Calu3 (cell line): ENCODE data around the gene TMEM72. TPM values are rescaled to one million over a fixed set of nuclear protein-coding genes. Genes with fewer than 3 reads are reported as not detected.

Experiments
- BruUV-seq: library from RNA; stranded (reverse); fragments of 400-500 nt; replicated peaks from 2 replicates; lab custom pipeline; 2021; lab: Mats Ljungman, UMichigan
- CTCF ChIA-PET: fragments of 300-600 bp; sonication (Branson Sonifier 250); formaldehyde crosslinking; loops from one replicate; lab custom pipeline; 2022; ENCODE audit warnings: antibody characterized with exemption; lab: Charles Lee
- DNase-seq: peaks from one replicate; pipeline ENCODE4 v3.0.0; 2022
- H3K27ac Mint-ChIP-seq: one replicate; pipeline ENCODE4 v1.8.0; 2022; ENCODE audit warnings: mixed read lengths; ENCODE audit not compliant: unreplicated experiment
- H3K27me3 Mint-ChIP-seq: one replicate; pipeline ENCODE4 v1.8.0; 2022; ENCODE audit warnings: mixed read lengths; ENCODE audit not compliant: unreplicated experiment
- H3K36me3 Mint-ChIP-seq: one replicate; pipeline ENCODE4 v1.8.0; 2022; ENCODE audit warnings: mild to moderate bottlenecking, moderate library complexity, mixed read lengths; ENCODE audit not compliant: insufficient read depth, unreplicated experiment
- H3K4me1 Mint-ChIP-seq: one replicate; pipeline ENCODE4 v1.8.0; 2022; ENCODE audit warnings: mild to moderate bottlenecking, low read depth, mixed read lengths; ENCODE audit not compliant: unreplicated experiment
- H3K4me3 Mint-ChIP-seq: one replicate; pipeline ENCODE4 v1.8.0; 2022; ENCODE audit warnings: mild to moderate bottlenecking, low read depth, moderate library complexity, mixed read lengths; ENCODE audit not compliant: unreplicated experiment
- H3K9me3 Mint-ChIP-seq: one replicate; pipeline ENCODE4 v1.8.0; 2022; ENCODE audit warnings: low read depth, mixed read lengths; ENCODE audit not compliant: unreplicated experiment
- intact Hi-C: fragments of 100-400 bp; cut with micrococcal nuclease; formaldehyde crosslinking; loops from one replicate; pipeline ENCODE4 v1.10.0; 2022; ENCODE audit not compliant: unreplicated experiment
- total RNA-seq: library from RNA; stranded (reverse); gene quantifications from 2 replicates; pipeline ENCODE4 v1.2.3, GENCODE V29; 2022
- TF ChIP-seq, protein P1 (sequence below): fragments of 200-600 bp; IDR thresholded peaks from one replicate; pipeline ENCODE4 v1.8.0; 2022; ENCODE audit warnings: antibody characterized with exemption; ENCODE audit not compliant: unreplicated experiment

The TMEM72 gene
- total RNA-seq, 1 experiment from 2014 or later, result not detected

DNA sequence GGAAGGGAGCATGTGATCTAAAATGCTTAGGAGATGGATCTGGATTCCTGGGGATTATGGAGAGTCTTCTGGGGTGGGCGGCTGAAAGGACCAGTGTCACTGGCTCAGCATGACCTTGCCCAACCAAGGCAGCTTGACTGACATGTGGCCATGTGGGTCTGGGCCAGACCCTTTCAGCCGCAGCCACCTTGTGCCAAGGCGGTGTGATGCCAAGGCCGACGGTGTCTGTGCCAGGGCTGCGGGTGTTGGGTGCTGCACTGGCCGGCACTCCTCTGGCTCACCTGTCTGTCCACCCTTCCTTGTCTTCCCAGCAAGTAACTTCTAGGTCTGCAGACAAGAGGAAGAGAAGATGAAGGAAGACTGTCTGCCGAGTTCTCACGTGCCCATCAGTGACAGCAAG is 58.7 kb downstream of the TMEM72 start:
- no peak overlapping the region for H3K27ac Mint-ChIP-seq

DNA sequence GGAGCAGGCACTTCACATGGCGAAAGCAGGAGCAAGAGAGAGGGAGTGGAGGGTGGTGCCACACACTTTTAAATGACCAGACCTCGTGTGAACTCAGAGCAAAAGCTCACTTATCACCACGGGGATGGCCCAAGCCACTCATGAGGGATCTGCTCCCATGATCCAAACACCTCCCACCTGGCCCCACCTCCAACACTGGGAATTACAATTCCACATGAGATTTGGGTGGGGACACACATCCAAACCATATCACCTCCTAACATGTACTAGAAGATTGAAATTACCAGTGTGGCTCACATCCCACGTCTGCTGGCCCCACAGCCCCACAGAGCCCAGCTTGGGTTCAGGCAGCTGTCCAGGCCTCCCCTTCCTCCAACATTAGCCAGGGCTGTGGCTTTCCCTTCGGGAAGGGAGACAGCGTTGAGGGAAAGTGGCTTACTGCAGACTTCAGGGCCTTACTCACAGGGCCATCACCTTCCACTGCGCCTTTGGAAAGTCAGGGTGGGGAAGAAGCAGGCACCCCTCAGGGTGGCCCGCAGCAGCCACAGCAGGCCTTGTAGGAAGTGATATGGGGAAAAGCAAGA is 59.8 kb downstream of the TMEM72 start:
- DNase-seq, result no peak
- Mint-ChIP-seq H3K36me3 (no peaks in the 10 kb centered on the region), H3K9me3 (no peaks in the 10 kb centered on the region), H3K4me1 (peaks cover 10% of the 10 kb centered on the region), H3K27me3 (no peaks in the 10 kb centered on the region), H3K4me3 (no peak overlapping the region), H3K27ac (no peak overlapping the region)
- CTCF ChIA-PET, result no interaction called here
- intact Hi-C loops, result no loop called here
- BruUV-seq, result no TSS peak
- TF ChIP-seq, protein P1, sequence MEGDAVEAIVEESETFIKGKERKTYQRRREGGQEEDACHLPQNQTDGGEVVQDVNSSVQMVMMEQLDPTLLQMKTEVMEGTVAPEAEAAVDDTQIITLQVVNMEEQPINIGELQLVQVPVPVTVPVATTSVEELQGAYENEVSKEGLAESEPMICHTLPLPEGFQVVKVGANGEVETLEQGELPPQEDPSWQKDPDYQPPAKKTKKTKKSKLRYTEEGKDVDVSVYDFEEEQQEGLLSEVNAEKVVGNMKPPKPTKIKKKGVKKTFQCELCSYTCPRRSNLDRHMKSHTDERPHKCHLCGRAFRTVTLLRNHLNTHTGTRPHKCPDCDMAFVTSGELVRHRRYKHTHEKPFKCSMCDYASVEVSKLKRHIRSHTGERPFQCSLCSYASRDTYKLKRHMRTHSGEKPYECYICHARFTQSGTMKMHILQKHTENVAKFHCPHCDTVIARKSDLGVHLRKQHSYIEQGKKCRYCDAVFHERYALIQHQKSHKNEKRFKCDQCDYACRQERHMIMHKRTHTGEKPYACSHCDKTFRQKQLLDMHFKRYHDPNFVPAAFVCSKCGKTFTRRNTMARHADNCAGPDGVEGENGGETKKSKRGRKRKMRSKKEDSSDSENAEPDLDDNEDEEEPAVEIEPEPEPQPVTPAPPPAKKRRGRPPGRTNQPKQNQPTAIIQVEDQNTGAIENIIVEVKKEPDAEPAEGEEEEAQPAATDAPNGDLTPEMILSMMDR, result no peak

More for the DNA sequence above, 58.7 kb downstream of the TMEM72 start:
- DNase-seq, result no peak
- BruUV-seq, result no TSS peak
- Mint-ChIP-seq H3K9me3 (no peaks in the 10 kb centered on the region), H3K36me3 (no peaks in the 10 kb centered on the region), H3K4me1 (peaks cover 18% of the 10 kb centered on the region), H3K4me3 (no peak overlapping the region), H3K27me3 (no peaks in the 10 kb centered on the region)
- TF ChIP-seq, protein P1, result no peak
- intact Hi-C loops, result no loop called here
- CTCF ChIA-PET, result no interaction called here

DNA sequence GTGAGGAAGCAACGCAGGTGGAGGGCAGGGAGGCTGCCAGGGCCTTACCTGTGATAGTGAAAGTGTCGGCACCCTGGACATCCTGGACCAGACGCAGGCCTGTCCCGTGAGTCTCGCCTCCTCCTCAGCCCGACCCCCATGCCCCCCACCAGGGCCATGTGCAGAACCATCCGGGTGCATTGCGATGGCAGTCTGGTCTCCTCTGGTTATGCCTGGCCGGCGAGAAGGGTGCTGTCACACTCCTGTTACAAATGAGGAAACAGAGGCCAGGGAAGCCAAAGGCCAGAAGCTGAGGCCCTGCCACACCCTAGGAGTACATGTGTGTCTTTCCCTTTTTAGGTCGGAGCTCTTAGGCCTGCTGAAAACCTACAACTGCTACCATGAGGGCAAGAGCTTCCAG is 60.3 kb downstream of the TMEM72 start:
- intact Hi-C loops, result no loop called here
- no peaks in the 10 kb centered on the region for H3K36me3 Mint-ChIP-seq
- no peaks in the 10 kb centered on the region for H3K9me3 Mint-ChIP-seq
- no TSS peak for BruUV-seq
- CTCF ChIA-PET, result no interaction called here
- no peak overlapping the region for H3K4me3 Mint-ChIP-seq
- no peak overlapping the region for H3K27ac Mint-ChIP-seq
- H3K4me1 Mint-ChIP-seq, result peaks cover 10% of the 10 kb centered on the region
- no peak for DNase-seq
- TF ChIP-seq, protein P1, result no peak
- no peaks in the 10 kb centered on the region for H3K27me3 Mint-ChIP-seq

DNA sequence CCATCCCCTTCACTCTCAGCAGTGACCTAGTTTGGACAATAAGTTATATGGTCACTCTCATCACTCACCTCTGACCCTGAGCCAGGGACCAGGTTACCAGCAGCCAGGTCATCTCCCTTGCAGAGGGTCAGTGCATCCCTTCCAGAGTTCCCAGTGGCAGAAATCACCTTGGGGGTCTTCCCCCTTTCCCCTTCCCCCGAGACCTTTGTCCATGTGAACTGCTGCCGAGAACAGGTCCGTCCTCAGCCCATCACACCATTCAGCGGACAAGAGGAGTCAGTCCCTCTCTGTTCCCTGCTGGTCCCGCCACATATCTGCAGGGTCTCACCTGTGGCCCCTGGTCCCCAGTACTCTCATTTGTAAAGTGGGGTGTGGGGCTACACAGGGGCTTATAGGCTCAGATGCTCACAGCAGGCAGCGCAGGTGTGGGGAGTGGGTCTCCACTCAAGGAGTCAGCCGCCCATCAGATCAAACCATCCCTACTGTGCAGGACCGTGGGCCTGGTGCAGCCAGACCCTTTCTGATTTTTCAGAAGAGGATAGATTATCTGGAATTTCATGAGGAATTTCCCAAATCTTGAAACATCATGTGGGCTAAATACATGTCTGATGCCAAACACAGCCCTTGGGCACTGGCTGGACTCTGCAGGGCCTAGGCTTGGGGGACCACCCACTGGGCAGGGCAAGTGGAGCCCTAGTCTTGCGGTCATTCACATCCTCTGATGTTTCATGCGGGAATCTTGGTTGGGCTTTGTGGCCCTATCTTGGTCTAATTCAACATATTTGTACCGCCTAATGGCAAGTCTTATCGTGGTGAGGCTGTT is 61.0 kb downstream of the TMEM72 start:
- H3K36me3 Mint-ChIP-seq, result no peaks in the 10 kb centered on the region
- no TSS peak for BruUV-seq
- peaks cover 15% of the 10 kb centered on the region for H3K4me1 Mint-ChIP-seq
- intact Hi-C loops, result no loop called here
- H3K27ac Mint-ChIP-seq, result no peak overlapping the region
- H3K9me3 Mint-ChIP-seq, result no peaks in the 10 kb centered on the region
- TF ChIP-seq, protein P1, result no peak
- H3K27me3 Mint-ChIP-seq, result no peaks in the 10 kb centered on the region
- DNase-seq, result no peak
- no peak overlapping the region for H3K4me3 Mint-ChIP-seq
- CTCF ChIA-PET, result interaction anchor here (0.6 kb wide), 1 partner anchor 268 kb away, joined by 4 read pairs; no protein-coding TSS in a partner anchor
